Thymus (tissue), 11 donors: ENCODE measurements around the gene CCSAP. TPM values are rescaled to one million over a fixed set of nuclear protein-coding genes. Genes with fewer than 3 reads are reported as not detected.
"Not testable (repeated sequence)": the region's sequence is repeated elsewhere in the genome, so short reads cannot be mapped to it uniquely, and the experiment has no call there.

ENCODE experiments used
- DNase-seq, 9 donors: peaks; one replicate each; pipeline ENCODE4 v3.0.0-alpha.2; 2013; ENCODE audit warnings: low spot score in 9 of 9, low read depth in 6 of 9, missing footprints in 1 of 9
- H3K27ac ChIP-seq, 2 donors: one replicate each; pipeline ENCODE4 v1.5.1; 2013; ENCODE audit warnings: control low read depth in 1 of 2, low read depth in 1 of 2, low read length in 1 of 2, mild to moderate bottlenecking in 1 of 2, moderate library complexity in 1 of 2
- H3K27me3 ChIP-seq, 2 donors: one replicate each; pipeline ENCODE4 v1.5.1; 2013; ENCODE audit warnings: low read length in 1 of 2; ENCODE audit not compliant: control insufficient read depth in 2 of 2, insufficient read depth in 1 of 2
- H3K36me3 ChIP-seq, 2 donors: one replicate each; pipeline ENCODE4 v1.5.1; 2013; ENCODE audit warnings: low read length in 1 of 2, mild to moderate bottlenecking in 1 of 2, moderate library complexity in 1 of 2; ENCODE audit not compliant: control insufficient read depth in 2 of 2, insufficient read depth in 2 of 2
- H3K4me1 ChIP-seq, 2 donors: one replicate each; pipeline ENCODE4 v1.5.1; 2013; ENCODE audit warnings: low read length in 2 of 2; ENCODE audit not compliant: control insufficient read depth in 2 of 2, insufficient read depth in 2 of 2
- H3K4me3 ChIP-seq, 2 donors: one replicate each; pipeline ENCODE4 v1.5.1; 2013; ENCODE audit warnings: low read length in 2 of 2, control low read depth in 1 of 2, mild to moderate bottlenecking in 1 of 2
- H3K9me3 ChIP-seq, 2 donors: one replicate each; pipeline ENCODE4 v1.5.1; 2013; ENCODE audit warnings: low read length in 1 of 2, mild to moderate bottlenecking in 1 of 2; ENCODE audit not compliant: control insufficient read depth in 2 of 2, insufficient read depth in 1 of 2
- WGBS: extraction: QIAGEN DNeasy Blood & Tissue Kit; methylation state at CpG from one replicate; pipeline ENCODE4 v1.1.7; 2013; 5-methylcytosine and 5-hydroxymethylcytosine counted together
- polyA plus RNA-seq: library from polyadenylated mRNA; stranded (reverse); fragments of 200-250 nt; gene quantifications from one replicate; pipeline ENCODE4 v1.2.3, GENCODE V29; 2013
- total RNA-seq: library from RNA; stranded (reverse); fragments of 120-200 nt; gene quantifications from one replicate; pipeline ENCODE4 v1.2.4, GENCODE V29; 2013
- donor health status: healthy.

CCSAP gene
- total and polyA plus RNA-seq, 2 donors, result 18.7 to 18.9 TPM

- DNase-seq, result no peak
- Histone ChIP-seq H3K27me3 (peaks cover 0 to 23% of the 10 kb centered on the region in 2 donors), H3K36me3 (no peaks in the 10 kb centered on the region), H3K4me1 (no peaks in the 10 kb centered on the region), H3K4me3 (no peak overlapping the region), H3K9me3 (no peaks in the 10 kb centered on the region), H3K27ac (no peak overlapping the region)
- 89% methylated on average over 8 of the region's 8 CpGs for WGBS
Observed at GRCh38 chr1:229381234-229381633, 38.4 kb upstream of the CCSAP start.

GRCh38 chr1:229380536-229381160 lies 37.8 kb upstream of the CCSAP start:
- no peaks in the 10 kb centered on the region for H3K36me3 ChIP-seq
- peaks cover 0 to 20% of the 10 kb centered on the region in 2 donors for H3K27me3 ChIP-seq
- no peak overlapping the region for H3K27ac ChIP-seq
- H3K4me3 ChIP-seq, result no peak overlapping the region
- no peak for DNase-seq
- no peaks in the 10 kb centered on the region for H3K4me1 ChIP-seq
- no peaks in the 10 kb centered on the region for H3K9me3 ChIP-seq
- WGBS, result 82% methylated on average over 14 of the region's 14 CpGs

DNA sequence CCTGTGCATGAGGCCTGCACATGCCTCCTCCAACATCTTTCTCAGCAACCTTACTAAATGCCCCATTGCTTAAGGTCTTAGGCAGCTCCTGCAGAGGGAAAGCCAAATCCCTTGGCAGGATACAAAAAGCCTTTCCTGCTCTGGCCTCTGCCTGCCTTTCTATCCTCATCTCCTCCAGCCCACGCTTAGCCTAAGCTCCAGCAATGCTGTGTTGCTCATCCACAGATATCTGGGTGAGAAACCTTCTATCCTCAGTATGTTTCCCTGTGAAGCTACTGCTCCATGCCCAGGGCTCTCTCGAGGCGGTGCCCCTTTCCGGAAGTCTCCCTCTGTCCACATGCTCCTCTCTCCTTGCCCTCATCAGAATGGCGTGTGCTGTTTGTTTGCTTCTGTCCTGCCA lies 37.0 kb upstream of the CCSAP start:
- Histone ChIP-seq H3K27me3 (peaks cover 0 to 20% of the 10 kb centered on the region in 2 donors), H3K9me3 (no peaks in the 10 kb centered on the region), H3K27ac (no peak overlapping the region), H3K36me3 (no peaks in the 10 kb centered on the region), H3K4me3 (no peak overlapping the region), H3K4me1 (no peaks in the 10 kb centered on the region)
- 81% methylated on average over 5 of the region's 5 CpGs for WGBS
- no peak for DNase-seq

GRCh38 chr1:229378586-229379367 lies 35.9 kb upstream of the CCSAP start:
- H3K27ac ChIP-seq, result no peak overlapping the region
- H3K4me1 ChIP-seq, result no peaks in the 10 kb centered on the region
- 81% methylated on average over 7 of the region's 7 CpGs for WGBS
- H3K36me3 ChIP-seq, result no peaks in the 10 kb centered on the region
- H3K4me3 ChIP-seq, result no peak overlapping the region
- no peak for DNase-seq
- H3K9me3 ChIP-seq, result no peaks in the 10 kb centered on the region
- peaks cover 0 to 20% of the 10 kb centered on the region in 2 donors for H3K27me3 ChIP-seq

GRCh38 chr1:229378035-229378434 lies 35.2 kb upstream of the CCSAP start:
- WGBS, result 98% methylated on average over 6 of the region's 6 CpGs
- not testable (repeated sequence) for DNase-seq

DNA sequence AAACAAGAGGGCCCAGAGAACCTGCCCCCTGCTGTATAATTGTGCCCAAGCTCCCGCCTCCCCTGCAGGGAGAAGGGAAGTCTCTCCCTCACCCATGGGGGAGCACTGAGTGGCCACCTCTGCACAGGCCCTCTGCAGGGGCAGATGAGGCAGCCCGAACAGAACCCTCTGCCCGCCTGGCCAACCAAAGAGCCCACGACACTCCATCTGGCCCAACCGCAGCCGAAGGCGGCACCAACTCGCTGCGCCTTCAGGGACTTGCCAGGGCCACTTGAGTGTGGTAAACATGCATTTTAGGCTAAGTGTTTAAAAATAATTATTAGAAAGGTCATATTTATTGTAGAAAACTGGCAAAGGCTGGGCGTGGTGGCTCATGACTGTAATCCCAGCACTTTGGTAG lies 34.6 kb upstream of the CCSAP start:
- H3K27ac ChIP-seq, result no peak overlapping the region
- 99% methylated on average over 10 of the region's 10 CpGs for WGBS
- DNase-seq, result no peak
- H3K27me3 ChIP-seq, result peaks cover 0 to 22% of the 10 kb centered on the region in 2 donors
- H3K4me1 ChIP-seq, result no peaks in the 10 kb centered on the region
- no peaks in the 10 kb centered on the region for H3K36me3 ChIP-seq
- H3K4me3 ChIP-seq, result no peak overlapping the region
- H3K9me3 ChIP-seq, result peaks cover 0 to 4% of the 10 kb centered on the region in 2 donors

More at GRCh38 chr1:229378035-229378434, 35.2 kb upstream of the CCSAP start:
- H3K9me3 ChIP-seq, H3K4me3 ChIP-seq, H3K36me3 ChIP-seq, H3K4me1 ChIP-seq, H3K27ac ChIP-seq: not testable (repeated sequence)
- peaks cover 0 to 20% of the 10 kb centered on the region in 2 donors for H3K27me3 ChIP-seq

GRCh38 chr1:229376521-229376920 lies 33.7 kb upstream of the CCSAP start:
- DNase-seq, result no peak
- Histone ChIP-seq H3K36me3 (no peaks in the 10 kb centered on the region), H3K27me3 (peaks cover 0 to 18% of the 10 kb centered on the region in 2 donors), H3K4me1 (no peaks in the 10 kb centered on the region), H3K27ac (no peak overlapping the region), H3K9me3 (peaks cover 0 to 4% of the 10 kb centered on the region in 2 donors), H3K4me3 (no peak overlapping the region)
- 96% methylated on average over 6 of the region's 6 CpGs for WGBS

DNA sequence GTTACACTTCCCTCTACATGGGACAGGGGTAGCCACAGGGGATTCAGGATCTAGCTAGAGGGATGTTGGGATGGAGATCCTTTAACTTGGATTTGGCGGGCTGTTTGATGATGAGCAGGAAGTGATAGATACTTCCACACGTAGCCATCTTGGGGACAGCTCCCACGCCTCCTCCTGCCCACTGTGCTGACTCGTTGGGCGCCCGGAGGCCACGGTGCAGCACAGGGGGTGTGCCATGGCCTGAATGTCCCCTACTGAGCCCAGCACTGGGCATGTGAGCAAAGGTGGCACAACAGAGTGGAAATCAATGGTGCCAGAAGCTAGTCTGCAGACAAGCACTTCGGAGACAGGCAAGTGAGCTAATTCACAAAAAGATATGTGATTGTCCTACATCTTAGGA lies 31.6 kb upstream of the CCSAP start:
- WGBS, result over 99% methylated on average over 8 of the region's 8 CpGs
- H3K9me3 ChIP-seq, result peaks cover 0 to 4% of the 10 kb centered on the region in 2 donors
- no peaks in the 10 kb centered on the region for H3K4me1 ChIP-seq
- no peak overlapping the region for H3K27ac ChIP-seq
- DNase-seq, result no peak
- peaks cover 0 to 11% of the 10 kb centered on the region in 2 donors for H3K27me3 ChIP-seq
- H3K36me3 ChIP-seq, result no peaks in the 10 kb centered on the region
- H3K4me3 ChIP-seq, result no peak overlapping the region

GRCh38 chr1:229373395-229373794 lies 30.5 kb upstream of the CCSAP start:
- no peak for DNase-seq
- Histone ChIP-seq H3K27ac (no peak overlapping the region), H3K4me3 (no peak overlapping the region), H3K27me3 (peaks cover 0 to 11% of the 10 kb centered on the region in 2 donors), H3K4me1 (no peaks in the 10 kb centered on the region), H3K36me3 (no peaks in the 10 kb centered on the region), H3K9me3 (peaks cover 0 to 4% of the 10 kb centered on the region in 2 donors)
- 94% methylated on average over 6 of the region's 6 CpGs for WGBS
